ENCODE measurements around the gene SMIM41. TPM values are rescaled to one million over a fixed set of nuclear protein-coding genes. Genes with fewer than 3 reads are reported as not detected.
A peak's percentile ranks its signal among the peaks of the same experiment; 100 is the strongest.

SMIM41 gene
- total RNA-seq, 4 donors from 2014 or later, result not detected

- intact Hi-C loops (cut with DNase I; ENCODE audit: low total_unique reads) (loop anchor here (5.0 kb wide), 2 partner anchors 34 to 119 kb away; no protein-coding TSS in a partner anchor), in situ Hi-C loops (cut with MboI; ENCODE audit: low sequenced_read_pairs in 4 of 4) (no loop called here)
- no peak for DNase-seq
- Histone ChIP-seq H3K4me3 (no peak overlapping the region), H3K9me3 (no peaks in the 10 kb centered on the region), H3K27ac (no peak overlapping the region), H3K36me3 (no peaks in the 10 kb centered on the region), H3K4me1 (peaks cover 0 to 12% of the 10 kb centered on the region in 2 donors), H3K27me3 (peaks cover 0 to 5% (median 0%) of the 10 kb centered on the region in 3 donors)
- ATAC-seq, result no peak
- no peak for TF ChIP-seq CTCF (IDR thresholded peaks at IDR 0.05 in 4 of 5, conservative IDR thresholded peaks at IDR 0.05 in 1 of 5)
- TF ChIP-seq POLR2A (IDR thresholded peaks at IDR 0.05), result no peak
Observed at GRCh38 chr12:52120951-52121823, 41.7 kb downstream of the SMIM41 start.

GRCh38 chr12:52121824-52122539 lies 42.5 kb downstream of the SMIM41 start:
- peaks cover 0 to 18% of the 10 kb centered on the region in 2 donors for H3K4me1 ChIP-seq
- ATAC-seq, result peak; percentile 18 to 42
- H3K4me3 ChIP-seq, result no peak overlapping the region
- H3K36me3 ChIP-seq, result no peaks in the 10 kb centered on the region
- no peaks in the 10 kb centered on the region for H3K9me3 ChIP-seq
- TF ChIP-seq CTCF (IDR thresholded peaks at IDR 0.05 in 4 of 5, conservative IDR thresholded peaks at IDR 0.05 in 1 of 5) (peak; percentile 32 to 81 (median 60)), POLR2A (IDR thresholded peaks at IDR 0.05) (no peak)
- H3K27ac ChIP-seq, result no peak overlapping the region
- peak; percentile 33 to 42 for DNase-seq
- H3K27me3 ChIP-seq, result no peaks in the 10 kb centered on the region
- in situ Hi-C loops (cut with MboI; ENCODE audit: low sequenced_read_pairs in 4 of 4), result no loop called here
- intact Hi-C loops (cut with DNase I; ENCODE audit: low total_unique reads), result loop anchor here (1.0 to 5.0 kb wide), 3 partner anchors 35 to 120 kb away; no protein-coding TSS in a partner anchor

- Histone ChIP-seq H3K36me3 (no peaks in the 10 kb centered on the region), H3K27me3 (no peaks in the 10 kb centered on the region), H3K27ac (no peak overlapping the region), H3K9me3 (no peaks in the 10 kb centered on the region), H3K4me1 (peaks cover 0 to 24% of the 10 kb centered on the region in 2 donors), H3K4me3 (no peak overlapping the region)
- ATAC-seq (no peak), DNase-seq (no peak)
- in situ Hi-C loops (cut with MboI; ENCODE audit: low sequenced_read_pairs in 4 of 4) (no loop called here), intact Hi-C loops (cut with DNase I; ENCODE audit: low total_unique reads) (loop anchor here (1.0 to 5.0 kb wide), 3 partner anchors 35 to 120 kb away; no protein-coding TSS in a partner anchor)
- no peak for TF ChIP-seq CTCF (IDR thresholded peaks at IDR 0.05 in 4 of 5, conservative IDR thresholded peaks at IDR 0.05 in 1 of 5)
Observed at GRCh38 chr12:52122540-52122871, 43.0 kb downstream of the SMIM41 start.

GRCh38 chr12:52122904-52123303 lies 43.4 kb downstream of the SMIM41 start:
- in situ Hi-C loops (cut with MboI; ENCODE audit: low sequenced_read_pairs in 4 of 4), result no loop called here
- no peaks in the 10 kb centered on the region for H3K27me3 ChIP-seq
- ATAC-seq, result no peak
- H3K27ac ChIP-seq, result no peak overlapping the region
- H3K4me1 ChIP-seq, result peaks cover 0 to 26% of the 10 kb centered on the region in 2 donors
- intact Hi-C loops (cut with DNase I; ENCODE audit: low total_unique reads), result loop anchor here (1.0 to 5.0 kb wide), 3 partner anchors 36 to 121 kb away; no protein-coding TSS in a partner anchor
- no peak overlapping the region for H3K4me3 ChIP-seq
- no peaks in the 10 kb centered on the region for H3K9me3 ChIP-seq
- H3K36me3 ChIP-seq, result no peaks in the 10 kb centered on the region
- no peak for TF ChIP-seq POLR2A (IDR thresholded peaks at IDR 0.05)
- TF ChIP-seq CTCF (IDR thresholded peaks at IDR 0.05 in 4 of 5, conservative IDR thresholded peaks at IDR 0.05 in 1 of 5), result no peak
- DNase-seq, result no peak
